ENCODE measurements around the gene NCOA5.

GRCh38 chr20:46133886-46134654 lies 44.3 kb upstream of the NCOA5 start:
- no peak for TF ChIP-seq CTCF (IDR thresholded peaks at IDR 0.05 in 2 of 3, conservative IDR thresholded peaks at IDR 0.05 in 1 of 3; ENCODE audit: control insufficient read depth in 2 of 3, extremely low read depth in 1 of 3, insufficient read depth in 1 of 3, low read depth in 3 of 3, low read length in 3 of 3)
- no peak for TF ChIP-seq HSF1 (IDR thresholded peaks at IDR 0.05; ENCODE audit: low read depth, low read length)
- no peak for TF ChIP-seq STAT1 (conservative IDR thresholded peaks at IDR 0.05)
- no peak for TF ChIP-seq E2F4 (IDR thresholded peaks at IDR 0.05; ENCODE audit: low read depth, low read length)
- no peak for TF ChIP-seq TBL1XR1 (IDR thresholded peaks at IDR 0.05; ENCODE audit: low read depth, low read length)
- no peak for TF ChIP-seq NBN (IDR thresholded peaks at IDR 0.05)
- TF ChIP-seq REST (IDR thresholded peaks at IDR 0.05; ENCODE audit: low read depth, low read length), result no peak
- TF ChIP-seq RFX5 (IDR thresholded peaks at IDR 0.05; ENCODE audit: low read depth, low read length), result no peak
- no peak for TF ChIP-seq USF2 (IDR thresholded peaks at IDR 0.05; ENCODE audit: borderline replicate concordance, low read depth, low read length)
- TF ChIP-seq CBFB (IDR thresholded peaks at IDR 0.05; ENCODE audit: low read depth), result no peak
- no peak for TF ChIP-seq ZNF207 (IDR thresholded peaks at IDR 0.05; ENCODE audit: borderline replicate concordance)

Data from GM12878 (cell line).